Measurements from ENCODE around the gene MAML1. TPM values are rescaled to one million over a fixed set of nuclear protein-coding genes. Genes with fewer than 3 reads are reported as not detected.

Gene MAML1
- total and polyA plus RNA-seq, 5 donors = 9.1 to 15.6 (median 13.8) TPM

DNA sequence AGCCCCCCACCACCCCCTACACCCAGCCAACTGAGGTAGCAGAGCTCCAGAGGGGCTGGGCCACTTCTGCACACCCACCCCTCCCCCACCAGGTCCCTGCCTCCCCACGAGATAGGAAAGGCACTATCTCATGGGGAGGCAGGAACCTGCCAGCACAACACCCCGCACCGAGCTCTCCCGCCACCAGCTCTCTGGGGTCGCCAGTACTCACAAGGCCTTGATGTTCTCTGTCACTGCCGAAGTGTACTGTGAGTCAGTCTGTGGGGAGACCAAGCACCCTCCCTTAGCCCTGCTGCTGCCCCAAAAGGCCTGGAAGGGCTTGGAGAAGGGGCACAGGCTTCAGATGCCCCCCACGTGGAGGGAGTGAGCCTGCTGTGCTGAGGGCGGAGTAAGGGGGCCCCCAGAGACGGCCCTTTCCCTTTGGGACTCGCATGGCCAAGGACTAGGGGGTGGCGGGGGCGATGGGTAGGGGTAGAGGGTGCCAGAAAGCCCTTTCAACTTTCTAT is 68.1 kb downstream of the MAML1 start:
- Histone ChIP-seq H3K4me1 (ENCODE audit: control insufficient read depth, insufficient read depth, low read length) (peaks cover 7% of the 10 kb centered on the region), H3K4me3 (ENCODE audit: low read length) (no peak overlapping the region), H3K27ac (ENCODE audit: low read length) (no peak overlapping the region), H3K9me3 (ENCODE audit: control insufficient read depth, low read length) (no peaks in the 10 kb centered on the region), H3K27me3 (ENCODE audit: control insufficient read depth, insufficient read depth) (no peaks in the 10 kb centered on the region)
- WGBS = 79% methylated on average over 12 of the region's 12 CpGs
- intact Hi-C loops (cut with DNase I) = no loop called here
- peak in 2 of 3 donors; percentile 16 to 56 for DNase-seq
- no peak for ATAC-seq

DNA sequence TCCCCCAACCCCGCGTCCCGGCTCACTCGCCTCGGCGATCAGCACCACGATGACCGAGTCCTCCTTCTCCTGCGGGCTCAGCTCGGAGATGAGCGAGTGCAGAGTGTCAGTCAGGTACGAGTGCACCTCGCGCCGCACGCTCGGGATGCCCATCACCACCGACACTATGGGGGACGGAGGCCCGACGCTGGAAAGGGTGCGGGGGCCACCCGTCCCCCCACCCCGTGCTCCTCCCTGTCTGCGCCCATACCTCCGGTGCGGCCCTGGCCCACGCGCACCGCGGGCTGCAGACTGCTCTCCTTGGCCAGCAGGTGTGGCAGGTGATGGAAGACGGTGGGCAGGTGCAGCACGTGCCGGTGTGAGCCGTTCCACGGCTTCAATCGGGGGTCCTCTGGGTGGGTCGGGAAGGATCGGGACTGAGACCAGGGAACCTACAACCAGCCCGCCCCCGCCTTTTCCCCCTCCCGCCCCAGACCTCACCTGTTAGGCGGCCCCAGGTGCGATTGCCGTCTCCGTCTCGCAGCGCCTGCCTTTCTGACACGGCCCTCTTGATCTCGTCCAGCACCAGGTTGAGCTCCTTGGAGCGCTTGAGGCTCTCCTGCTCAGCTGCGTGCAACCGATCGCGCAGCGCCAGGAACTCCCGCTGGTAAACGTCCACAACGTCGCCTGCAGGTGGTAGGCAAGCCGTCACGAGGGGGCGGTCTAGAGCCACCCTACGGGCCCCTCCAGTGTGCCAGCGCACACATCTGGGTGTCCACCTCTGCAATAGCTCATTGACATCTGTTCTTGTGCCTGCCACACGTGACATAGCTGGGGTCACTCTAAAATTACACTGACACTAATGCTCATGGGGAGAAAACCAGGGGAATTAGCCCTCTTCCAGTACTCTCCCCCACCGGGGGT is 68.9 kb downstream of the MAML1 start:
- DNase-seq (peak; percentile 82 to 91 (median 91)), ATAC-seq (peak; percentile 8 to 36)
- H3K4me1 ChIP-seq (ENCODE audit: control insufficient read depth, insufficient read depth, low read length) = peaks cover 7% of the 10 kb centered on the region
- H3K27me3 ChIP-seq (ENCODE audit: control insufficient read depth, insufficient read depth) = no peaks in the 10 kb centered on the region
- intact Hi-C loops (cut with DNase I) = no loop called here
- 68% methylated on average over 67 of the region's 67 CpGs for WGBS
- H3K27ac ChIP-seq (ENCODE audit: low read length) = no peak overlapping the region
- no peaks in the 10 kb centered on the region for H3K9me3 ChIP-seq (ENCODE audit: control insufficient read depth, low read length)
- H3K4me3 ChIP-seq (ENCODE audit: low read length) = no peak overlapping the region

DNA sequence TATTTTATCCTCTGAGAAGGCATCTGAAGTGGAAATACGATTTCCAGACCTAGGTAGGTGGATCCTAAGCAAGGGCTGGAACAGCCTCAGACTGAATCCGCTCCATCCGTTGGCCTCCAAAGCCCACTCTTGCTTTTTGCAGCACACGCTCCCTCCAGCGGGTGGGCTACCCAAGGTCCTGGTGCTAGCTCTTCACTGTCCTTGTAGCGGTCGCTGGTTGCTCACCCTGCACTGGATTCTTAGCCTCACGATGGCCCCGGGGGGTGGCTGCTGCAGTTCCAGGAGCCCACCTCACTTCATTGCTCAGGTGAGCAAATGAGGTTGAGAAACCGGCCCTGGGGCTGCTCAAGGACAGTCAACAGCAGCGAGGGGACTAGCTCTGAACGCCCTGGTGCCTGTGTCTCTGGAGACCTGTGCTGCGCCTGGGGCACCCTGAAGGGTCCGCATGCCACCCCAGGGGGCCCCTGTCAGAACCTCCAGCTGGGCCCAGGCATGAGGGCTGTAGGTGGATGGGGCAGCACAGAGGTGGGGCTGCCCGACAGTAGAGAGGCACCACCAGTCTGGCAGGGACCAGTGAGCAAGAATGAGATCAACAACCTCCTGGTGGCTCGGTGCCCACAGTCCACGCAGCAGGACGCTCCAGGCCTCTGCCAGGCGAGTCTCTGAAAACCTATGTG is 69.7 kb downstream of the MAML1 start:
- ATAC-seq (no peak), DNase-seq (peak in 2 of 3 donors; percentile 57 to 64)
- intact Hi-C loops (cut with DNase I) = no loop called here
- H3K4me1 ChIP-seq (ENCODE audit: control insufficient read depth, insufficient read depth, low read length) = peaks cover 7% of the 10 kb centered on the region
- no peaks in the 10 kb centered on the region for H3K9me3 ChIP-seq (ENCODE audit: control insufficient read depth, low read length)
- no peak overlapping the region for H3K27ac ChIP-seq (ENCODE audit: low read length)
- H3K27me3 ChIP-seq (ENCODE audit: control insufficient read depth, insufficient read depth) = no peaks in the 10 kb centered on the region
- 88% methylated on average over 19 of the region's 19 CpGs for WGBS
- H3K4me3 ChIP-seq (ENCODE audit: low read length) = no peak overlapping the region

DNA sequence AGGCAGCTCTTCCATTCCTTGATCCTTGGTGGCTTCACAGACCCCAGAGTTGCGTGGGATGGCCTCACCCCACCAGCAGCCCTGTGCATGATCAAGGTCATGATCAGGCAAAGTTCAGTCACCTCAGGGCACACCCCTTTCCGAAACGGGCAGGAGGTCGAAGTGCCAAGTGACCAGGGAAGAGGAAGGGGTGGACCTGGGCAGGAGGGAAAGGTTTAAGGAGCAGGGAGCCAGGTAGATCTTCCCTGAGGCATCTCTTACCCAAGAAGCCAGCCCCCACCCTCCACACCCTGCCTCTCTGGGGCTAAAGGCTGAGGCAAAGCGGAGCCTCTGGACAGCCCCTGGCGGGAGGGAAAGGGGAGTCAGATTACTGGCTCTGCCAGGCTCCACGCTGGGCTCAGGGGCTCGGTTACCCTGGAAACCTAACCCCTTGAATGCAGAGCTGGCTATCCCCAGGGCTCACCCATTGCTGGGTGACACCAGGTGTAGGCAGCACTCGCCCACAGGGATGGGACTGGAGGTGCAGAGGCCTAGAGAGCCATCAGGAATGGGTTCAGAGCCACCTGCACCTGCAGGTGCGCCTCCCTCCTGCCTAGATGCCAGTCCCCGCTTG is 70.4 kb downstream of the MAML1 start:
- 76% methylated on average over 11 of the region's 11 CpGs for WGBS
- Histone ChIP-seq H3K27me3 (ENCODE audit: control insufficient read depth, insufficient read depth) (no peaks in the 10 kb centered on the region), H3K27ac (ENCODE audit: low read length) (no peak overlapping the region), H3K4me3 (ENCODE audit: low read length) (no peak overlapping the region), H3K9me3 (ENCODE audit: control insufficient read depth, low read length) (no peaks in the 10 kb centered on the region), H3K4me1 (ENCODE audit: control insufficient read depth, insufficient read depth, low read length) (peaks cover 7% of the 10 kb centered on the region)
- DNase-seq (peak in 1 of 3 donors; percentile 52), ATAC-seq (no peak)
- intact Hi-C loops (cut with DNase I) = no loop called here

DNA sequence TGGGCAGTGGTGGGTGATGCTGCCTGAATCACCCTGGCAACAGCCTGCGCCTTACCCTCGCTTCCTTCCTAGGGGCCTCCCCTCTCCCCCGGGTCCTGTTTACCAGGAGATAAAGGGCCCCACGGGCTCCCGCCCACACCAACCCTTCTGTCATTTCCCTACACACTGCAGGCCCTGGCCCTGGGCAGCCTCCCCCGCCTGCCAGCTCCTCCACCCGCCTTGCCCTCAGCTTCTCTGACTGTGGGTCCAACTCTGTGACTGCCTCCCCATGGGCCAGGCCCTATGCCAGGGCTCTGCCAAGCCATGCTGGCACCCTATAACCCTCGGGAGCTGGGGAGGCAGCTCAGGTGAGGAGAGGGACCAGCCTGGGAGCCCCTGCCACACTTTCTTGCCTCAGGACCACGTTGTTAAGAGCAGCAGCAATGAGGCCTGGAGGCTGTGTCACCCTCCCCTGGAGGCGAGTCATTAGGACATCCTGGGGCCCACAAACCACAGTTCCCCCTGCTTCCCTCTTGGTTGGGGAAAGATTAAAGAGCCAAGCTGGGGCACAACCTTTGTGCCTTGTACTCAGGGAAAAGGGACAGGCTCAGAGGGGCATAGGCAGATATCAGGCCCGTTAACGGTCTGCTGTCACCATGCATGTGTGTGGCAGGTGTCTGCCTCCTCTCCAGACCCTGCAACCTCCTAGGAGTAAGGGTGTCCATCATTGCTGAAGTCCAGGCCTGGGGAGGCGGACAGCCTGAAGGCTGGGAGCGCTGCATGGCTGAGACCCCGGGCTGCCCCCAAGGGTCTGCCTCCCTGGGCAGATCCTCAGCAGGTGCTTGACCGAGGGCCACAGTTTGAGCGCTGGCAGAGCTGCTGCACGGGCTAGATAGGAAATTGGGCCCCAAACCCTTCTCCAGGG is 71.3 kb downstream of the MAML1 start:
- Histone ChIP-seq H3K9me3 (ENCODE audit: control insufficient read depth, low read length) (no peaks in the 10 kb centered on the region), H3K27ac (ENCODE audit: low read length) (no peak overlapping the region), H3K4me1 (ENCODE audit: control insufficient read depth, insufficient read depth, low read length) (peaks cover 7% of the 10 kb centered on the region), H3K27me3 (ENCODE audit: control insufficient read depth, insufficient read depth) (no peaks in the 10 kb centered on the region), H3K4me3 (ENCODE audit: low read length) (no peak overlapping the region)
- WGBS = 67% methylated on average over 18 of the region's 18 CpGs
- DNase-seq (peak in 2 of 3 donors; percentile 60 to 66), ATAC-seq (no peak)
- intact Hi-C loops (cut with DNase I) = no loop called here

GRCh38 chr5:179804555-179804947 is 71.9 kb downstream of the MAML1 start:
- Histone ChIP-seq H3K4me1 (ENCODE audit: control insufficient read depth, insufficient read depth, low read length) (peaks cover 7% of the 10 kb centered on the region), H3K9me3 (ENCODE audit: control insufficient read depth, low read length) (no peaks in the 10 kb centered on the region), H3K4me3 (ENCODE audit: low read length) (no peak overlapping the region), H3K27me3 (ENCODE audit: control insufficient read depth, insufficient read depth) (no peaks in the 10 kb centered on the region), H3K27ac (ENCODE audit: low read length) (no peak overlapping the region)
- intact Hi-C loops (cut with DNase I) = no loop called here
- 88% methylated on average over 8 of the region's 8 CpGs for WGBS
- no peak for DNase-seq
- no peak for ATAC-seq

DNA sequence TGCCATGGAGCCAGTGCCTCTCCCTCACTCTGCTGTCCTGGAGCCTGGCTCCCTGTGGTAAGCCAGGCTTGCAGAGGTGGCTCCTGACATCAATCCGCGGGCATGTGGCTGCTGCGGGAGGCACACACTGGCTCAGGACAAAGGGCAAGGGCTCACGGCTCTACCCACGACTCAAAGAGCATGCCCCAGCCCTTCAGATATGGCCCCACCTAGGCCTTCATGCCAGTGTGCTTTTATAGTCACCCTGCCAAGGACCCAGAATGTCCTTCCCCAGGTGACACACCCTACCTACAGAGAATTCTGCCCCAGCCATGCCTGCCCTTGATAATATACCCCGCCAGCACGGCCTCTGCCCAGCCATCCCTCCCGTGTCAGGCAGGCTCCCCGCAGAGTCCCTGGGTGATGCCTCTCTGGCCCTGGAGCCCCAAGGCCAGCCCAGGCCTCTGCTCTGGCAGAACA is 72.5 kb downstream of the MAML1 start:
- peak overlapping the region; percentile 82 for H3K4me3 ChIP-seq (ENCODE audit: low read length)
- 58% methylated on average over 9 of the region's 9 CpGs for WGBS
- intact Hi-C loops (cut with DNase I) = no loop called here
- DNase-seq (no peak), ATAC-seq (peak; percentile 0)
- H3K9me3 ChIP-seq (ENCODE audit: control insufficient read depth, low read length) = no peaks in the 10 kb centered on the region
- peaks cover 7% of the 10 kb centered on the region for H3K4me1 ChIP-seq (ENCODE audit: control insufficient read depth, insufficient read depth, low read length)
- no peak overlapping the region for H3K27ac ChIP-seq (ENCODE audit: low read length)
- H3K27me3 ChIP-seq (ENCODE audit: control insufficient read depth, insufficient read depth) = no peaks in the 10 kb centered on the region

DNA sequence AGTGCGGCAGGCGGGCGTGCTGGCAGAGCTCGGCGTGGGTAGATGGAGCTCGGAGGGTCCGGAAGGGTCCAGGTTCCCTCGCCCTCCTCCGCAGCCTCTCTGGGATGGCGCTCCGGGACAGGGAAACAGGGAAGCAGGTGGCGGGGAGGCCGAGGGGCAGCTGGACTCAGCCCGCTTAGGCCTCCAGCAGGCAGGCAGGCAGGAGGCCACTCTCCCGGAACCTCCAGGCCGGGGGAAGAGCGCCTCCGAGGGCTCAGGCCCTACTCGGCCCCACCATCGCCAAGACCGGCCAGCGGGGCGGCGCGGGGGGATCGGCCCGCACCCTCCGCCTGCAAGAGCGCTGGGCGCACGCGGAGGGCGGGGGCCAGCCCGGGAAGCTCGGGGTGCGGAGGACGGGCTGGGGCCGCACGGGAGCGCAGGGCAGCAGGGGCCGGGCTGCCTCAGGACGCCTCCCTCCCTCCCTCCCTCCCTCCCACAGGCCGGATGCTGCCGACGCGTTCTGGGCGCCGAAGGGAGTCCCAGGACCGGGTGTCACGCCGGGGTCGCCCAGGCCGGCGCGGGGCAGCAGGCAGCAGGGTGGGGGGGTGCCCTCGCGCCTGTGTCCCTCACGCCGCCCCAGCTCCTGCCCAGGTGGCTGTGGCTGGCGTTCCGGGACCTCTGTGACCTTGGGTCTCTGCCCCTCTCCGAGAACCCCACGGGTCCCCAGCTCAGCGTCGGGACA is 73.1 kb downstream of the MAML1 start:
- 4% methylated on average over 65 of the region's 65 CpGs for WGBS
- no peaks in the 10 kb centered on the region for H3K27me3 ChIP-seq (ENCODE audit: control insufficient read depth, insufficient read depth)
- peak overlapping the region; percentile 61 for H3K27ac ChIP-seq (ENCODE audit: low read length)
- peak overlapping the region; percentile 82 for H3K4me3 ChIP-seq (ENCODE audit: low read length)
- peak; percentile 41 to 49 for ATAC-seq
- peak; percentile 59 to 86 (median 84) for DNase-seq
- intact Hi-C loops (cut with DNase I) = no loop called here
- no peaks in the 10 kb centered on the region for H3K9me3 ChIP-seq (ENCODE audit: control insufficient read depth, low read length)
- peaks cover 7% of the 10 kb centered on the region for H3K4me1 ChIP-seq (ENCODE audit: control insufficient read depth, insufficient read depth, low read length)

DNA sequence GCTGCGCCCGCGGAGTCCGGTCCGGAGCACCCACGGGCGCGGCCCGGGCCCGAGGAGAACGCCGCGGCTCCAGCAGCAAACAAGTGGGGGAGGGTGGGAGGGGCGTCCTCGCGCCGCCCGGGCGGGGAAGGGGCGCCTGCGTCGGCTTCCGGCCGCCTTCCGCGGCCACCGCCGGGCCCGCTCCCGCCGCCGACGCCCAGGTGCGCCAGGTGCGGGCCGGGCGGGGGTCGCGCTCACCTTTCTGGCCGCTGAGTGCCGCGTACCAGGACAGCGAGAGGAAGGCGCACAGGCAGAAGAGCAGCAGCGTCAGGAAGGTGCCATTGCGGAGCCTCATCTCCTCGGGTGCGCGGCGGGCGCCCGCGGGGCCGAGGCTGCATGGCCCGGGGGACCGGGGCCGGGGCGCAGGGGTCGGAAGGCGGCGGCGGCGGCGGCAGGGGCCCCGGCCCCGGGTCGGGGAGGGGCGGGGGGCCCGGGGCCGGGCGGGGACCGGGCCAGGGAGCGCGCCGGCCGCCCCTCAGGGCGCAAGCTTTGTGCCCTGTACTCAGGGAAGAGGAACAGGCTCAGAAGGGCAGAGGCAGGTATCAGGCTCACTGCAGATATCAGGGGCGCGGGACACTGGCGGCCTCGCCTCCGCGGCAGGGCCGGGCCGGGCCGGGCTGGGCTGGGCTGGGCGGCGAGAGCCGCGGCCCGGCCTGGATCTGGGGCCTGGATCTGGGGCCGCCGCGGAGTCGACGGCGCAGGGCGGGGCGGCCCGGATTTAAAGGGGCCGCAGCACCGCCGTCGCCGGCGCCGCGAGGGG is 73.8 kb downstream of the MAML1 start, which contains the start of gene MGAT4B:
Gene MGAT4B, minus strand, starts transcription at position 617 of the 799 bp plus-strand sequence. Its CDS starts 283 bp downstream, at position 334.
- intact Hi-C loops (cut with DNase I) = no loop called here
- WGBS = under 1% methylated on average over 108 of the region's 108 CpGs
- peak; percentile 79 to 93 (median 92) for DNase-seq

More for the DNA sequence above, 73.8 kb downstream of the MAML1 start, which contains the start of gene MGAT4B:
- Histone ChIP-seq H3K27me3 (ENCODE audit: control insufficient read depth, insufficient read depth) (no peaks in the 10 kb centered on the region), H3K4me3 (ENCODE audit: low read length) (peak within 1 kb of the TSS; percentile 82), H3K4me1 (ENCODE audit: control insufficient read depth, insufficient read depth, low read length) (peaks cover 7% of the 10 kb centered on the region), H3K9me3 (ENCODE audit: control insufficient read depth, low read length) (no peaks in the 10 kb centered on the region), H3K27ac (ENCODE audit: low read length) (peak within 1 kb of the TSS; percentile 90)
- ATAC-seq = peak; percentile 83 to 91
